WTC11 (cell line): ENCODE measurements around the gene MASP2.

Source experiments
- E2F4 ChIP-seq: sonication (generic); formaldehyde crosslinking; IDR thresholded peaks from 2 replicates; pipeline ENCODE4 v1.8.1; 2022; ENCODE audit warnings: low read depth, mild to moderate bottlenecking, moderate library complexity, missing genetic modification reagents, borderline replicate concordance
- ETV6 ChIP-seq: sonication (generic); formaldehyde crosslinking; IDR thresholded peaks from 2 replicates; pipeline ENCODE4 v1.8.1; 2022; ENCODE audit warnings: mild to moderate bottlenecking, missing genetic modification reagents
- NFE2L1 ChIP-seq: sonication (generic); formaldehyde crosslinking; IDR thresholded peaks from 2 replicates; pipeline ENCODE4 v1.8.1; 2023; ENCODE audit warnings: missing genetic modification reagents
- NR2C2 ChIP-seq: sonication (generic); formaldehyde crosslinking; IDR thresholded peaks from 2 replicates; pipeline ENCODE4 v1.8.0; 2022; ENCODE audit warnings: mild to moderate bottlenecking, missing genetic modification reagents
- SP1 ChIP-seq: sonication (generic); formaldehyde crosslinking; conservative IDR thresholded peaks from 2 replicates; pipeline ENCODE4 v1.8.1; 2022; ENCODE audit warnings: missing genetic modification reagents
- ZNF416 ChIP-seq: fragments of 250-450 bp; sonication (Bioruptor Pico); IDR thresholded peaks from 2 replicates; pipeline ENCODE4 v1.9.0; 2021; ENCODE audit warnings: mild to moderate bottlenecking, inconsistent platforms
- TF ChIP-seq, protein P1 (sequence below): sonication (generic); formaldehyde crosslinking; IDR thresholded peaks from 2 replicates; pipeline ENCODE4 v1.8.1; 2023; ENCODE audit warnings: mild to moderate bottlenecking, missing genetic modification reagents, moderate library complexity
- TF ChIP-seq, protein P2 (sequence below): fragments of 200-600 bp; IDR thresholded peaks from 2 replicates; pipeline ENCODE4 v1.8.0; 2022; ENCODE audit warnings: antibody characterized with exemption

DNA sequence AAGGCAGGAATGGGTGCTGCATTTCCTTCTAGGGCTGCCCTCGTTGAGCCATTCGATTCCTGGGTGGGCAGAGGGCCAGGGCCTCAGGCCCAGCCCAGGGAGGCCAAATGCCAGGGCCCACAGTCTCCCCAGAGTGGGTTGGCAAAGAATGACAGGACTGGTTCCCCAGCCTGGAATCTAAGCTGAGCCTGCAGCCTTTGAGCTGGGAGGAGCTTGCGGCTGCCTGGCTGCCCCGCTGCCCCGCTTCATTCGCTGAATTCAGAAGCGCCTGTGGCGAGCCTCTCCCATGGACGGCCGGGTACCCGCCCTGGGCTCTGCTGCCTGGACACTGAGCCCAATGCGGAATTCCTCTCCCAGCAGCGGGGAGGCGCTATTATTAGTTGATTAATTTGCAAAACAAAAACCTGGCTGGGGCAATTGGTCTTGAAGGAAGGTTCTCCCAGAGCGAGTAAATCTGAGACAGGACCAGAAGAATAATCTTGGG is 66.9 kb downstream of the MASP2 start:
- TF ChIP-seq SP1 (CRISPR knock-in tag), result no peak
- TF ChIP-seq, protein P1, sequence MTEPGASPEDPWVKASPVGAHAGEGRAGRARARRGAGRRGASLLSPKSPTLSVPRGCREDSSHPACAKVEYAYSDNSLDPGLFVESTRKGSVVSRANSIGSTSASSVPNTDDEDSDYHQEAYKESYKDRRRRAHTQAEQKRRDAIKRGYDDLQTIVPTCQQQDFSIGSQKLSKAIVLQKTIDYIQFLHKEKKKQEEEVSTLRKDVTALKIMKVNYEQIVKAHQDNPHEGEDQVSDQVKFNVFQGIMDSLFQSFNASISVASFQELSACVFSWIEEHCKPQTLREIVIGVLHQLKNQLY (CRISPR knock-in tag), result no peak
- TF ChIP-seq E2F4 (CRISPR knock-in tag), result no peak
- TF ChIP-seq, protein P2, sequence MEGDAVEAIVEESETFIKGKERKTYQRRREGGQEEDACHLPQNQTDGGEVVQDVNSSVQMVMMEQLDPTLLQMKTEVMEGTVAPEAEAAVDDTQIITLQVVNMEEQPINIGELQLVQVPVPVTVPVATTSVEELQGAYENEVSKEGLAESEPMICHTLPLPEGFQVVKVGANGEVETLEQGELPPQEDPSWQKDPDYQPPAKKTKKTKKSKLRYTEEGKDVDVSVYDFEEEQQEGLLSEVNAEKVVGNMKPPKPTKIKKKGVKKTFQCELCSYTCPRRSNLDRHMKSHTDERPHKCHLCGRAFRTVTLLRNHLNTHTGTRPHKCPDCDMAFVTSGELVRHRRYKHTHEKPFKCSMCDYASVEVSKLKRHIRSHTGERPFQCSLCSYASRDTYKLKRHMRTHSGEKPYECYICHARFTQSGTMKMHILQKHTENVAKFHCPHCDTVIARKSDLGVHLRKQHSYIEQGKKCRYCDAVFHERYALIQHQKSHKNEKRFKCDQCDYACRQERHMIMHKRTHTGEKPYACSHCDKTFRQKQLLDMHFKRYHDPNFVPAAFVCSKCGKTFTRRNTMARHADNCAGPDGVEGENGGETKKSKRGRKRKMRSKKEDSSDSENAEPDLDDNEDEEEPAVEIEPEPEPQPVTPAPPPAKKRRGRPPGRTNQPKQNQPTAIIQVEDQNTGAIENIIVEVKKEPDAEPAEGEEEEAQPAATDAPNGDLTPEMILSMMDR, result peak; percentile 22; the same call in 1 of the 2 replicates
- no peak for TF ChIP-seq ZNF416 (CRISPR knock-in tag)
- TF ChIP-seq ETV6 (CRISPR knock-in tag), result no peak
- no peak for TF ChIP-seq NR2C2 (CRISPR knock-in tag)
- TF ChIP-seq NFE2L1 (CRISPR knock-in tag), result no peak
